HG03457 (cell line): ENCODE data around the gene ESPL1.

ENCODE experiments used
- ATAC-seq: cut with Tn5 transposase; IDR thresholded peaks from one replicate; pipeline ENCODE4 v1.9.1; 2021; ENCODE audit warnings: moderate number of reproducible peaks; ENCODE audit not compliant: unreplicated experiment

ESPL1 gene

DNA sequence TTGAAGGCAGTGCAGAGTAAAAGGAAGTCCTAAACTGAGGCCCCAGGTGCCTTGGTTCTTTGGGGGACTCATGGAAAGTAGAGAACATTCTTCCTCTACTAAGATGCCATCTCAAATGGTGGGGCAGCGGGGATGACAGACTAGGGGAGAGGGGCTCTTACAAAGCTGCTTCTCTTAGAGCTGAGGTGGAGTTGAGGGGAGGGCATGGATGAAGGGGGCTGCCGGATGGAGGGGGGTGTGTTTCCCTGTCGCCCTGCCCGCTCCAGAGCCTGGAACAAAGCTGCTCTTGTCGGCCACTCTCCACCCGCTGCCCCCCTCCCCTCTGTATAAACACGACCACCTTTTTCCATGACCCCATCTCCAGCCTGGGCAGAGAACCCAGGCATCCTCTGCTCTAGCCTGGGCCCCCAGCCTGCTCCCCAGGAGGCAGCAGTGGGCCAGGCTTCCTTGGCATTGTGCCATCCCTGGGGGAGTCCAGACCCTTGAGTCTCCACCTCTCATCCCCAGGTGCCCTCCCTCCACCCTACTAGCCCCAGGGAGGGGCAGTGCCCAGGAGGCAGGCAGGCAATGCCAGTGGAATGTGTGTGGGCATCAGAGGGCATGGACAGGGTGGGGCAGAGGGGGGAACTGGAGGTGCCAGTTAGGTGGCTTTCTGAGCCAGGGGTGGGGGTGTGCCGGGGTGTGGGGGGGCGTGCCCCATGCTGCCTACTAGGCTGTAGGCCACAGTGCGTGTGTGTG is 37.8 kb upstream of the ESPL1 start:
- ATAC-seq: no peak

DNA sequence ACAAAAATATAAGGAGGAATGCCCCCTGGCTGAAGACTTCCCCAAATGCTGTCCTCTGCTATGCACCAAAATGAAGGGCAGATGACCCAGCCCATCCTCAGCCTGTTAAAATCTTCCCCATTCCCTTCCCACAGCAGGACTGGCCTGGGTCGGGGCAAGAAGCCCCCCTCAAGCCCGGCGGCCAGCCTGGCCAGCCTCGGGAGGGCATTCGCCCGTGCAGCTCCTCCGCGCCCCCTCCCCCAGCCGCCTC is 36.5 kb upstream of the ESPL1 start:
- ATAC-seq: no peak

DNA sequence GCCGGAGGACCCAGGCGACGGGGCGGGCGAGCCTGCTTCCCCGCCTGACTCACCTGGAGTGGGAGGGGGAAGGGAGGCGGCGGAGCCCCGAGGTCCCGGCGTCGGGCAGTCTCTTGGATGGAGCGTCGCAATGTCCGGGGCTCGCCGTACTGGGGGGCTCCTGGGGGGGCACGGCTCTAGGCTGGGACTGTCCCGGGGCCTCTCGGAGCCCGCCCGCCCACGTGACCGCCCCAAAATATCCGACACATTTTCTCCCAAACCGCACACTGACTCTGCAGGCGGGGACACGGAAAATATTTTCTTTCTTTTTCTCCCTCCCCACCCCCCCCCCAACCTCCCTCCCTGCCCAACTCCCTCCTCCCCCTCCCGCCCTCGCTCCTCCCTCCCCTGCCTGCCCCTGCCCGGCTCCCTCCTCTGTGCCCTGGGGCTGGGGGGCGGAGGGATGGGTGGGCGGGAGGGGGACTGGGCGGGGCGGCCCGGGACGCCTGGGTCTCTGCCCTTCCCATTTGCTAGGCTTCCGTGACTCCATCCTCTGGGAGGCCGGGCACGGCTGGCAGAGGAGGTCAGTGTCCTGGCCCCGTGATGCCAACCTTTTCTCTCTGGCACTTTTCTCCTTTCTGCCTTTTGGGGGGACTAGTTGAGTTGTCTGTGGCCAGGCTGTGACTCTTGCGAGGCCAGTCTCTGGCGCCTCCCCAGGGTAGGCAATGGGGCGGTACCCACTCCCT is 36.0 kb upstream of the ESPL1 start, which contains the start of gene RARG:
Gene RARG (minus strand): TSS at position 289 of the 725 bp plus-strand sequence. CDS start 4,664 bp downstream, outside the sequence.
- no peak for ATAC-seq

DNA sequence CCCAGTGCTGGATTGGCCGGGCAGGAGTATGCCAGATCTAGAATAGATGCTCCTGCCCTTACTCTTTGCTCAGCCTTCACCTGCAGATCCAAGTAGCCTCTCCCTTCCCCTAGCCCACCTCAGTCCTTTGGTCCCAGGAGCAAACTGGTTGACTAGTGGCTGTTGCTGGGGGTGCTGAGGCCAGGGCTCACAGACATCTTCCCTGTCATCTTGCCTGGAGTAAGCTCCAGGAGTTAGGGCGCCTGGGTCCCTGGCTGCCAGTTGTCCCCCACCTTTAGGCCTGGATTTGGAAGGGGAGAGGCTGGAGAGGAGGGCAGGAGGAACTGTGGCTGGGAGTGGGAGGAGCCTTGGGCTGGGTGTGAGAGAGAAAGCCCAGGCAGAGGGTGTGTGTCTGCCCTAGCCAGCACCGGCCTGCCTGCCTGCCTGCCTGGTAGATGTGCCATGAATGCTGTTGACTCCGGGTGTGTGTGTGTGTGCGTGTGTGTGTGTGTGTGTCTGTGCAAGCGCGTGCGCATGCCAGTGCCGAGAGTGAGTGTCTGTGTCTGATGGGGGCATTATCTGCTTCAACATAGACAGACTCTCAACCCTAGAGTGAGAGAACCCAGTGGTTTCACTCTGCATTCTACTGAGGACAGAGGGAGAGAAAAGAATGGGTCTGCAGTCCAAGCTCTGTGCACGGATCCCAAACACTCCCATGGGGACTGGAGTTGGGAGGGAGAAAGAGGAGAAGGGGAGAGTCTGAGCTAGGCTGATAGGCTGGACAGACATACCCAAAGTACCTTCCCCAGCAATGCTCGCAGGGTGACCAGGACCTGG is 35.2 kb upstream of the ESPL1 start:
- ATAC-seq: no peak

DNA sequence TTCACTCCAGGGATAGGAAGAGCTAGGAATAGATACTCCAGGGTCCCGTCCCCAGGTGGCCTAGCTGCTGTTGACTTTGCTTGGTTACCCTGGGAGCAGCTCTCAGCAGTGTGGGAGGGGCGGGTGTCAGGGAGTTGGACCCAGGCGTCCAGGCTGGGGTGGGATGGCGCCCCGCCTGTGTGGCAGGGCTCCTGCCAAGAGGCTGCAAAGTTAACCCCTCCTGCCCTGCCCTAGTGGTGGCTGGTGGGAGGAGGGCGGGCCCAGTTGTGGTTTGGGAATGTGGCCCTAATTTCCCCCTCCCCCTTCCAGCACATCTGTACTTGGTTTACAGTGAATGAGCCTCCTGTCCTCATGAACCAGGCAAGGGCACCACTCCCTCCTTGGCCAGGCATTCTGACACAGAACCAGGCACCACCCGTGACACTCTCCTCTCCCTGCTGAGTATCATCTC is 34.4 kb upstream of the ESPL1 start:
- no peak for ATAC-seq

DNA sequence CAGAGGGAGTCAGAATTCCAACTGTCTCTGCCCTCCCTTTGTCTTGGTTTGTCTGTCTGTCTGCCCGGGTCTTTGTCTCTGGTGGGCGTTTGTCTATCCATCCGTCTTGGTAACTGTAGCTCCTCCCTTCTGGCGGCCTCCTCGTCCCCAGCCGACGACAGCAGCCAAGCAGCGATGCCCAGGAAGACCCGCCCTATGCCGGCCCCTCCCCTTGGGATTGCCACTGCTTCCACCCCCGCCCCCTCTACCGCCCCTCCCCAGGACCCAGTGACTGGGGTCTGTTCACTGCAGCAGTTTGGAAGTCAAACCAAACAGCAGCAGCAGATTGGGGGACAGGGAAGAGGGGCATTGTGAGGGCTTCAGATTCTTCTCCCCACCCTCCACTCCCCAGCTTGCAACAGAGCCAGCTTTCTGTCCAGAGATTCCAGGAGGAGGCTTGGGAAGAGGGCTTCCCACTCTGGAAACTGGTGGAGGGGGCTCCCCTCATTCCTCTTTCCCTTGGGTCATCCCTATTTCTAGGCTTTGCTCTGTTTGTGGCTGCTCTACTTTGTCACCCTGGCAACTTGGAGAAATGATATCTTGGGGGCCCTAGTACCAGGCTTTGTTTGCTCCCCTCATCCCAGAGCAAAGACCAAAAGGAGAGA is 33.7 kb upstream of the ESPL1 start:
- no peak for ATAC-seq

DNA sequence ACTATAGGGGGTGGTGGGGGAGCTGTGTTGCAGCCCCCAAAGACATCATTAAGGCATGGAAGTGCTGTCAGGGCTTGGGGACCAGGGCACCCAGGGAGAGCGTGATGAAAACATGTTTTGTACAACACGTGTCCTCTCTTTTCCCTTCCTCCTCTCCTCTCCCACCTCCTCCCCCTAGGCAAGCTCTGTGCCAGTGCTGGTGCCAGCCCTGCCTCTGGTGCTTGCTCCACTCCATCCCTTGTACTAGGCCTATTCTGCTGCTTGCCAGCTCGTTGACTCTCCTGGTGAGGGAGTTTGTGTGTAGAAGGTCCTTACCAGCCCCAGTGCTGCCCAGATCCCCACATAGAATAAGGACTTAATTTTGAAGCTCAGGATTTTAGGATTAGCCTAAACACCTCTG is 32.9 kb upstream of the ESPL1 start:
- ATAC-seq: no peak

DNA sequence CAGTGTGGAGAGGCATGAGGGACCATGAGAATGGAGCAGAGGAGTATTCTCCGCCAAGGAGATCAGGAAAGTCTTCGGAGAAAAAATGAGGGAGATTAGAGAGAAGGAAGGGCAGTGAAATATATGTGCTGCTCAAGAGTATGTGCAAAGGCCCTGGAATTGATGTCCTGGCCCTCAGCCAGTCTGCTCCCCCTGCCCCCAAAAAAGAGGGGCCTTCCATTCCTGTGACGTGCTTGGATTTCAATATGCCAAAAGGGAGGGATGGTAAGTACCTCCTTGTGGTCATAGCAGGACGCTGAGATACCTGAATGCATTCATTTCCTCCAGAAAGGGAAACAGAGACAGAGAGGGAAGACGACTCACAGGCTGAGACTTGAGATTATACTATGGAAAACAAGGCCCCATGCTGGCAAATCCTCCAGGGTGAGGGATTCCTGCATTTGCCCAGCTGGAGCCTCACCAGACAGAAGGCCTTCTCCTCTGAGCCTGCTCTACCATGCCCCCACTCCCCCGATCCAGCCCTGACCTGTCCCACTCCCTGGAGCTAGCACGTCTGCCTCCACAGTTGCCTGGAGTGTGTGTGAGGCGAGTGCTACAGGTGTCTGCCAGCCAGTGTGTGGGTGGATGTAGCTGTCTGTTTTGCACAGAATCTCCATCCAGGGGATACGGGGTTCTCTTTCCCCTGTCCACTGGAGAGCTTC is 32.2 kb upstream of the ESPL1 start:
- ATAC-seq: no peak

DNA sequence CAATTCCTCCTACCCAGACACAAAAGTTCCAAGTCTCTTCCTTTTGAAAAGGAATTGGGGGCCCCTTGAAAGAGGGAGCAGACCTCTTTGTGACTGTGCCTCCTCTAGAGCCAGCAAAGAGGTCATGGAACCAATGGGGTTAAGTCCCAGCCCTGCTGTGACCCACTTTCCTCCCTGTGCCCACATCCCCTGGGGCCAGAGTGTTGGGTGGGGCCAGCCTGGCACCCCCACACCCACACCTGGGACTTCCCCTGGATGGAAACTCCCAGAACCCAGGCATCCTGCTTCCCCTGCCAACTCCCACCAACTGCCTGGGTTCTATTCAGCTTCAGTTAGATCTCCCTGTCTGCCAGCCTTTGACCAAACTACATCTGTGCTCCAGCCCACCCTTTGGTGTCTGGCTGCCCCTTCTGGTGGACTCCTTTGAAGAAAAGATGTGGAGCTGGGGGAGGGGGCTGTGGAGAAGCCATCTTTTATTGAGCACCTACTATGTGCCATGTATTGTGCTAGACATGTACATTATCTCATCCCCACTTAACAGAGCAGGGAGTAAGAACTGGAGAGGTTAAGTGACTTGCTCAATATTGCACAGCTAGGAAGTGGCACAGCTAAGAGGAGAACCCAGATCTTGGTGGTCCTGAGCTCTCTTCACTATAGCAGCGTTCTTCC is 31.5 kb upstream of the ESPL1 start:
- no peak for ATAC-seq

DNA sequence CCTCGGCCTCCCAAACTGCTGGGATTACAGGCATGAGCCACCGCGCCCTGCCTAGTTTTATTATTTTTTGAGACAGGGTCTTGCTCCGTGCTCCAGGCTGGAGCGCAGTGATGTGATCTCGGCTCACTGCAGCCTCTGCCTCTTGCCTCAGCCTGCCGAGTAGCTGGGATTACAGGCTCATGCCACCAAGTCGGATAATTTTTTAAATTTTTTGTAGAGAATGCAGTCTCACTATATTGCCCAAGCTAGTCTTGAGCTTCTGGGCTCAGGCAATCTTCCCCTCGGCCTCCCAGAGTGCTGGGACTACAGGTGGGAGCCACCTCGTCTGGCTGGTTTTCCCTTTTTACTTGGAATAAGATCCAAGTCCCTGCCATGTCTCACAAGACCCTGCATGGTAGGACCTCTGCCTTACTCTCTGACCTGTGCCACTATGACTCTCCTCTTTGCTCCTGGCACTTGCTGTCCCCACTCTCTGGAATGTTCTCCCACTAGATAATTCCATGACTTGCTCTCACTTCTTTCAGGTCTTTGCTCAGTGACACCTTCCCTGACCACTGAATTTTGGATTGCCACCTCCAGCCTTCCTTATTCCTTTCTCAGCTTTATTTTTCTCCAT is 28.3 kb upstream of the ESPL1 start:
- ATAC-seq: no peak

DNA sequence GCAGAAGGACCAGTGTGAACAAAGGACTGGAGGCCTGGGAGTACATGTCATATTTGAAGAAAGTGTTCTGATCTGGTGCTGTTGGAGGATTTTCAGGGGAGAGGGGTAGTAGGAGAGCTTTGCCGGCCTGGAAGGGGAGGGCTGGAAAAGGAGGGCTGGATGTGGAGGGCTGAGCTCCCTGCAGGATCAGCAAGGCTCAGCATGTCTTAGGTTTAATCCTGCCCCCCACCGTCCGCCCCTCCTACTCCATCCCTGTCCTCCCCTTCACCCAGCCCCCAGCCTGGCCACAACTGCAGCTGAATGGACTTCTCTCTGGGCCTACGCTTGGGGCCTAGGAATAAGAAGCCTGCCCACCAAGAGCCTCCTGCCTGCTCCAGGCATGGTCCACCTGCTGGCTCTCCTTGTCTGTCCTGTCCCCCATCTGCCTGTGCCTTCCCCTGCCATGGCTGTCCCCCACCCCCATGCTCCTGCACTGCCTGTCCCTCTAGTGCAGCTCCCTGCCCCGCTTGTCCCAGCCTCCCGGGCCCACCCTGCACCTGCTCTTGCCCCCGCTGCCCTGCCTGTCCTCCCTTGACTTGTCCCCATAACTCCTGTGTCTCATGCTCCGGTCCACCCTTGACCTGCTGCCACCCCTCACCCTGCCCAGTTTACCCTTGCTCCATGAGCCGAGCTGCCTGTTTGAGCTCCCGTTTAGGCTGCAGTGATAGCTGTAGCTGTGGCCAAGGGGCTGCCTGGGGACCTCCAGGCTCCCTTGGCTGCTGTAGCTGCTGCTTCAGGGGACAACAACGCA is 26.3 kb upstream of the ESPL1 start:
- no peak for ATAC-seq

DNA sequence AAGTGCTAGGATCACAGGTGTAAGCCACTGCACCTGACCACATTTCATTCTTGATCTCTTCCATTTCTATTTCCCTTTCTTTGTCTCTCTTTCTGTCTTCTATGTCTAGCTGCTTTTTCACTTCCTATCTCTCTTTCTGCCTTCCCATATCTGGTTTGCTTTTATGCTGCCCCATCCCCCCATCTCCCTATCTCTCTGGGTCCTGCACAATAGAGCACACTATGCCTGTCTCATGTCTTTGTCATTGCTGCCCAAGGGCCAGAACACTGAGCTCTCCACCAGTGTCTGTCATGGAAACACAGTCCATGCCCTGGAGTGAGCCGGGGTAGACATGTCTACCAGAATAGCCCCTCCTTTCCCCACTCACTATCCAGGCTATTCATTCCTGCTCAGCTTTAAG is 23.8 kb upstream of the ESPL1 start:
- ATAC-seq: no peak

DNA sequence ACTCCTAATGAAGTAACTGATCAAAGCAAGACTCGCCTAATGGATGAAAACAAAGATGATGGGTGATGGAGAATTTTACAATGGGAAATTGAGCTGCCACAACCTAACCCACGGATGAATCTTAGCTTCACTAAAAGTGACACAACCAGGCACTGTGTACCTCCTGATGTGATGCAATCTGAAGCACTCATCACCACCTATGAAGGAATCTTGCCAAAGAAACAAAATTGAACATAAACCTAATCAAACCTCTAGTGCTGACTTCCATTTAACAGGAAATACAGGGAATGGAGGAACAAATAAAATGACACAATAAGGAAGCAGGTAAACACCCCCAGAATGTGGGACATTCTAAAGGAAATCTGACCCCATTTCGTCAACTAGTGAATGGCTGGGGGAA is 22.8 kb upstream of the ESPL1 start:
- ATAC-seq: no peak

DNA sequence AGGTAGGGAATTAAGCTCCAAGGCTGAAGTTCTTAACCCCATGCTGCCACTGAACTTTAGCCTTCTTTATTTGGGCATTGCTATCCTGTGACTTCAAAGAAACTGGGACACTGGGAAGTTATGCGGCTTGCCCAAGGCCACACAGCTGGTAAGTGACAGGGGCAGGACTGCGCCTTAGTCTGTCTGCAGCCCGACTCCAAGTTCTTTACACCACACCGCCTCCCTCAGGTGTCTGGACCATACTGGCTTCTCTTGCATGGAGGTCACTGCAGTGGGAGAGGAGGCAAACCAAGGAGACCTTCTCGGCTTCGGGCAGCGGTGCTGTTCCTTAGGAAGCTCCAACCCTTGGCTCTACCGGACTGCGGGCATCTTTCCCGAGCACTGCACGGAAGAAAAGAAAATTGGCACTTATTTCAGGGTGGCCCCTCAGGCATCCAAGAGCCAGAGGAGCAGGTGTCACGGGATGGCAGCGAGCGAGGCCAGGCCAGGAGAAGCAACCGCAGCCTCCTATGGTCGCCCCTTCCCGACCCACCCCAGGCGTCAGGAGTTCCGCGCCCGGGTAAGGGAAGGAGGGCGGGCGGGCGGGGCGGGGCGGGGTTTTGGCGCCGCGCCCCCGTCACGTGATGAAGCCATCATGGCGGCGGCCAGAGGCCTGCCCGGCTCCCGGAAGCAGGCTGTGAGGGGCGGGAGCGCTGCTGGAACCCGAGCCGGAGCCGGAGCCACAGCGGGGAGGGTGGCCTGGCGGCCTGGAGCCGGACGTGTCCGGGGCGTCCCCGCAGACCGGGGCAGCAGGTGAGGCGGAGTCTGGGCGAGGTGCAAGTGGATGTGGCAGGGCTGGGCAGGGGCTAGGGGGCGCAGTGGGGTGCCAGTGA is 16.4 kb upstream of the ESPL1 start:
- no peak for ATAC-seq

DNA sequence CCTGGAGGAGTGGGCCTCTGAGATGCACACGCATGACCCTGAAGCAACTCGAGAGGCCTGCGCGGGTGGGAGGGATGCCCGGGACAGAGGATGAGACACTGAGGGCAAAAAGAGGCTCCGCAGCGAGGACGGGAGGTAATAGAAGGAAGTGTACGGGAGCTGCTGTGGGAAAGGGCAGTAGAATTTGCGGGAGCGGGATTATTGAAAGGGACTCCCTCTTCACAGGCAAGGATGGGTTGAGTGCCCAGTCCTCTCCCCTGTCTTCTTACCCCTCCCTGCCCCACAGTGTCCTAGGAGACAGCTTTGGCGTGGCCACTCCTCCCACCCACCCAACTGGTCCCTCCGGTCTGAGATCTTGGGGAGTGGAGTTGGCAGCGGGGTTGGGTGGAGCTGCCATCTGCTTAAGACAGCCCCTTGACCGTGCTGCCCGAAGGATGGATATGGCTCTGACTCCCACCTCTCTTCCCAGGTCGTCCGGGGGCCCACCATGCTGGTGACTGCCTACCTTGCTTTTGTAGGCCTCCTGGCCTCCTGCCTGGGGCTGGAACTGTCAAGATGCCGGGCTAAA is 15.7 kb upstream of the ESPL1 start:
- no peak for ATAC-seq

DNA sequence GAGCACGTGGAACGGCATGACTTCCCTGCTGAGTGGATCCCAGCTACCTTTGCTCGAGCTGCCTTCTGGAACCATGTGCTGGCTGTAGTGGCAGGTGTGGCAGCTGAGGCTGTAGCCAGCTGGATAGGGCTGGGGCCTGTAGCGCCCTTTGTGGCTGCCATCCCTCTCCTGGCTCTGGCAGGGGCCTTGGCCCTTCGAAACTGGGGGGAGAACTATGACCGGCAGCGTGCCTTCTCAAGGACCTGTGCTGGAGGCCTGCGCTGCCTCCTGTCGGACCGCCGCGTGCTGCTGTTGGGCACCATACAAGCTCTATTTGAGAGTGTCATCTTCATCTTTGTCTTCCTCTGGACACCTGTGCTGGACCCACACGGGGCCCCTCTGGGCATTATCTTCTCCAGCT is 14.8 kb upstream of the ESPL1 start:
- no peak for ATAC-seq

DNA sequence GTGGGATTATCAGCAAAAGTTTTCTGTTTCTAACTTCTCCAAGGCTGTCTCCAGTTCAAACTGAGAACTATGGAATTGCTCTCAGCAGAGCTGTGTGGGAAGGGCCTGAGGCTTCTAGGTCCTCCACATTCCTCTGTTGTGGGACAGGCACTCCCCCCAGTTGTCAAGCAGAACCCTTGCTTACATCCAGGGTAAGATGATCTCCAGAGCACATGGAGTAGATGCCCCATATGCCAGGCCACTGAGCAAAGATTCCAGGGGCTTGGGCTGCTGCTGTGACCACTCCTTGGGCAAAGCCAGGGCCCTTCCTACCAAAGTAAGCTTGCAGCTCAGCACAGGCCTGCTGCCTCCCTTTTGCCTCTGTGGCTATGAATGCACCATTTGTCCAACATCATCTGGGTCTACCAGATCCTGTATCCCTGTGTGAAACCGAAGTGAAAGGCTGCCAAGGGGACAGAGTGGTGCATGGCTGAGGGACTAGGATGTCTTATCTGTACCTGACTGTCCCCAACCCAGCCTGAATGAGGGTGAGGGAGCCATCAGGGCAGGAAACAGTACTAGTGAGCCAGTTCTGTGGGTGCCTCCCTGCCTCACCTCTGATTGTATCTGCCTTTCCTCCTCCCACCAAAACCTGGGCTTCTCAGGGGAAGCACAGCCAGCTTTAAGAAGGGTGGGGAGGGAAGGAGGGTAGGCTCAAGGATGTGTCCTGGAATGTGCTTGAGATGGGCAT is 13.1 kb upstream of the ESPL1 start:
- no peak for ATAC-seq
